Right lobe of liver (tissue), 6 donors: Measurements from ENCODE around the gene ALOX15. TPM values are rescaled to one million over a fixed set of nuclear protein-coding genes. Genes with fewer than 3 reads are reported as not detected.
A peak's percentile ranks its signal among the peaks of the same experiment; 100 is the strongest.

ENCODE experiments used
- ATAC-seq, 4 donors: fragments of 200-7000 bp; cut with Tn5 transposase; one replicate each; pipeline ENCODE4 v1.9.1; 2020; ENCODE audit warnings: mild to moderate bottlenecking in 4 of 4, moderate library complexity in 4 of 4
- DNase-seq, 3 donors: peaks; one replicate each; pipeline ENCODE4 v3.0.0-alpha.2; 2020
- H3K27ac ChIP-seq, 3 donors: fragments of 200-600 bp; one replicate each; pipeline ENCODE4 v1.8.0; 2022
- H3K27me3 ChIP-seq, 2 donors: fragments of 200-600 bp; one replicate each; pipeline ENCODE4 v1.8.0; 2022
- H3K36me3 ChIP-seq, 4 donors: fragments of 200-600 bp; sonication (generic) in 1 of 4; one replicate each; pipeline versions ENCODE4 v1.5.1 to v1.8.0; 2017 to 2022; ENCODE audit warnings: control low read depth in 1 of 4
- H3K4me1 ChIP-seq, 4 donors: fragments of 200-600 bp; sonication (generic) in 1 of 4; one replicate each; pipeline versions ENCODE4 v1.5.1 to v1.8.0; 2017 to 2022; ENCODE audit warnings: control low read depth in 1 of 4
- H3K4me3 ChIP-seq, 3 donors: fragments of 200-600 bp; one replicate each; pipeline ENCODE4 v1.8.0; 2022
- H3K9me3 ChIP-seq, 4 donors: fragments of 200-600 bp; sonication (generic) in 1 of 4; one replicate each; pipeline versions ENCODE4 v1.5.1 to v1.8.0; 2017 to 2022; ENCODE audit warnings: control low read depth in 1 of 4
- POLR2A ChIP-seq: fragments of 450-650 bp; IDR thresholded peaks from one replicate; pipeline ENCODE4 v1.6.1; 2017; ENCODE audit warnings: antibody characterized with exemption, mild to moderate bottlenecking
- WGBS: methylation state at CpG from one replicate; pipeline ENCODE4 v1.1.6; 2018; ENCODE audit warnings: low coverage, low lambda C conversion rate; ENCODE audit not compliant: insufficient coverage; ENCODE audit errors: missing lambda C conversion rate; 5-methylcytosine and 5-hydroxymethylcytosine counted together
- intact Hi-C, 2 donors: fragments of 100-400 bp; cut with DNase I; formaldehyde crosslinking; loops; one replicate each; pipeline versions ENCODE4 v1.11.2 to v1.14.1; 2022
- total RNA-seq, 6 experiments: library from RNA; depleted of rRNA in 2 of 6; stranded (reverse); fragments of >200 nt in 2 of 6; fragmentation: NEBNext Ultra II Directional in 3 of 6; extraction: Animal tissue kit (Norgen Biotek cat#: 25700) in 3 of 6; gene quantifications; one replicate each; pipeline versions ENCODE4 v1.1.0 to v1.2.4, GENCODE V29; 2016 to 2023
- TF ChIP-seq, protein P1 (sequence below), 4 donors: fragments of 200-600 bp in 3 of 4; fragments of 450-650 bp in 1 of 4; IDR thresholded peaks; one replicate each; pipeline versions ENCODE4 v1.5.1 to v1.8.0; 2016 to 2022; ENCODE audit warnings: antibody characterized with exemption in 4 of 4, mild to moderate bottlenecking in 2 of 4
- donor health status: DM: no; HTN: yes; CAD: no.
- donor health status: DM: no; HTN: no; CAD: no.
- donor health status: DM: no; HTN: no; CAD: no.
- donor health status: DM: no; HTN: yes; CAD: no.
- donor health status: DM: no; HTN: yes; CAD: no.

Gene ALOX15
- total RNA-seq, 6 experiments from 2014 or later = 0.09 to 0.53 (median 0.28) TPM; not detected in 2

DNA sequence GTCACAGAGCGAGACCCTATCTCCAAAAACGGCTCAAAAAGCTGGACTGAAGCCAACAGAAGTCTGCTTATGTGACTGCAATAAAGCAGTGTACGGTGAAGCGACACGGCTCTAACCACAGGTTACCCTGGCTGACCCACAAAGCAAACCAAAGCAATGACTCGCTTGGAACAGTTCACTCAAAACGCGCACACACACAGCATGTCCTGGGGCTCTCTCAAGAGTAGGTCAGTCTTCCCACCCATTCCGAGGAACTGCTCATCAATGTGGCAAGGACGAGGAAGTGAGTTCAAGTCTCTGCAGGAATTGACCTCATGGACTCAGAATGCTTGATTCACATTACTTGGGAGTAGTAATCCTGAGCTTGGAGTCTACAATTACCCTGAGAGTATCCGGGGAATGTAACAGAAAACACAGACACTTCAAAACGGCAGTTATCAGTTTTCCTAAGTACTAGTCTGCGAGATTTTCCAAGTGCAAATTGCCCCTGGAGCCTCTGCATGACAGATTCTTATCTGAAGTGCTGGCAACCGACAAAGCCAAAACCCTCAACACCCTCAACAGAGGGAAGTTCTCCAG is 37.1 kb upstream of the ALOX15 start:
- H3K27me3 ChIP-seq = no peaks in the 10 kb centered on the region
- TF ChIP-seq, protein P1, sequence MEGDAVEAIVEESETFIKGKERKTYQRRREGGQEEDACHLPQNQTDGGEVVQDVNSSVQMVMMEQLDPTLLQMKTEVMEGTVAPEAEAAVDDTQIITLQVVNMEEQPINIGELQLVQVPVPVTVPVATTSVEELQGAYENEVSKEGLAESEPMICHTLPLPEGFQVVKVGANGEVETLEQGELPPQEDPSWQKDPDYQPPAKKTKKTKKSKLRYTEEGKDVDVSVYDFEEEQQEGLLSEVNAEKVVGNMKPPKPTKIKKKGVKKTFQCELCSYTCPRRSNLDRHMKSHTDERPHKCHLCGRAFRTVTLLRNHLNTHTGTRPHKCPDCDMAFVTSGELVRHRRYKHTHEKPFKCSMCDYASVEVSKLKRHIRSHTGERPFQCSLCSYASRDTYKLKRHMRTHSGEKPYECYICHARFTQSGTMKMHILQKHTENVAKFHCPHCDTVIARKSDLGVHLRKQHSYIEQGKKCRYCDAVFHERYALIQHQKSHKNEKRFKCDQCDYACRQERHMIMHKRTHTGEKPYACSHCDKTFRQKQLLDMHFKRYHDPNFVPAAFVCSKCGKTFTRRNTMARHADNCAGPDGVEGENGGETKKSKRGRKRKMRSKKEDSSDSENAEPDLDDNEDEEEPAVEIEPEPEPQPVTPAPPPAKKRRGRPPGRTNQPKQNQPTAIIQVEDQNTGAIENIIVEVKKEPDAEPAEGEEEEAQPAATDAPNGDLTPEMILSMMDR (IDR thresholded peaks at IDR 0.05) = no peak
- no peak for TF ChIP-seq POLR2A
- DNase-seq (no peak), ATAC-seq (peak in 1 of 4 donors; percentile 51)
- peaks cover 0 to 61% (median 22%) of the 10 kb centered on the region in 4 donors for H3K36me3 ChIP-seq
- H3K27ac ChIP-seq = no peak overlapping the region
- no peaks in the 10 kb centered on the region for H3K9me3 ChIP-seq
- intact Hi-C loops = no loop called here
- no peak overlapping the region for H3K4me3 ChIP-seq
- 43% methylated on average over 9 of the region's 14 CpGs for WGBS
- H3K4me1 ChIP-seq = no peaks in the 10 kb centered on the region

DNA sequence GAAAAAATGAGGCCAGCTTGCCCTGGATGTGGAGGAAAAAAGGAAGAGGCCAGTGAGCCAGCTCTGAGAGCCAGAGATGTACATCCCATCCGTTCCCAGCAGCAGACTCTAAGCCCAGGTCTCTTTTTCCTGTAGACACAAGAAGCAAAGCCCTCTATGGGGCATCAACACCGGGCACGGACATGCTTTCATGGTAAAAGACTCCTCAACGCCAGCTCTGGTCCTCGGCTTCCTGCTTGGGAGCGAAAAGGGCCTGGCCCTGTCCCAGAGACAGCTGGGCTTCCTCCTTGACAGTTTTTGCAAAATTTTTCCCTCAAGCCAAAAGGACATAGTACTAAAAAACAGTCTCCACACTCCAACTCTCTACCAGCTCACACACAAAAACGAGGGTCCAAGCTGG is 35.3 kb upstream of the ALOX15 start:
- Histone ChIP-seq H3K36me3 (peaks cover 0 to 64% (median 20%) of the 10 kb centered on the region in 4 donors), H3K9me3 (no peaks in the 10 kb centered on the region), H3K27me3 (no peaks in the 10 kb centered on the region), H3K4me1 (no peaks in the 10 kb centered on the region), H3K27ac (no peak overlapping the region), H3K4me3 (no peak overlapping the region)
- WGBS = 87% methylated on average over 5 of the region's 7 CpGs
- intact Hi-C loops = no loop called here
- no peak for TF ChIP-seq POLR2A
- TF ChIP-seq, protein P1 (IDR thresholded peaks at IDR 0.05) = no peak
- ATAC-seq (no peak), DNase-seq (no peak)

DNA sequence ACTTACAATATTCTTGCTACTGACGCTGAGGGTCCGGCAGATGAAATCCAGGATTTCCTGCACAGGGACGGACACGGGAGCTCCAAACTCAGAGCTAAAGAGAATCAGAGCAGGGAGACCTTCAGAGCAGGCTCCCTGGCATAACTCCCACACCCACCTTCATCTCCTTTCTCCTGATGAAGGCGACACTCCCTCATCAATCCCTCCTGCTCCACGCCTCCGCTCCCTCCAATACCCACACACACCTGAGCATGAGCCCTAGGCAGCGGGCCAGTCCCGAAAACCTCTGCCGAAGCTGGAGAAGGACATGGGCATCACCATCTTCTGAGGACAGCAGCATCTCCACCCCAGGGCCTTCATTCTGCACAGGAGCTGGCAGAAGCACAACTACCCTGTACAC is 34.3 kb upstream of the ALOX15 start:
- Histone ChIP-seq H3K36me3 (peaks cover 0 to 60% (median 21%) of the 10 kb centered on the region in 4 donors), H3K4me1 (no peaks in the 10 kb centered on the region), H3K9me3 (no peaks in the 10 kb centered on the region), H3K4me3 (no peak overlapping the region), H3K27me3 (no peaks in the 10 kb centered on the region), H3K27ac (no peak overlapping the region)
- TF ChIP-seq, protein P1 (IDR thresholded peaks at IDR 0.05) = no peak
- TF ChIP-seq POLR2A = no peak
- ATAC-seq (no peak), DNase-seq (no peak)
- intact Hi-C loops = no loop called here
- WGBS = 100% methylated on average over 2 of the region's 10 CpGs

DNA sequence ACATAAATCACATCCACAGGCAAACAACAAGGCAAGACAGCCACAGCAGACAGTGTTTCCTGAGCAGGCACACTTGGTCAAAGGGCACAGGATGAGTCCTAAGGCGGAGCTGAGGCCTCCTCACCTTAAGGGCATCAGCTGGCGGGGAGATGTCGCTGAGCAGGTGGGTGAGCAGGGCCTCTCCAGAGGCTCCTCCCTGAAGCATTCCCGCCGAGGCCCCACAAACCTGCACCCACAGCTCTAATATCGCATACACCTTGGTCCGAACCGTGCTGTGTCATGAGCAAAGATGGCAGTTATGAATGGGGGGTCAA is 33.2 kb upstream of the ALOX15 start:
- 100% methylated on average over 1 of the region's 8 CpGs for whole genome bisulfite sequencing
- no peak overlapping the region for H3K4me3 ChIP-seq
- no peak for DNase-seq
- H3K27me3 ChIP-seq = no peaks in the 10 kb centered on the region
- ATAC-seq = no peak
- no peaks in the 10 kb centered on the region for H3K9me3 ChIP-seq
- peaks cover 0 to 57% (median 21%) of the 10 kb centered on the region in 4 donors for H3K36me3 ChIP-seq
- no peak overlapping the region for H3K27ac ChIP-seq
- intact Hi-C loops = no loop called here
- TF ChIP-seq, protein P1 (IDR thresholded peaks at IDR 0.05) = no peak
- no peak for TF ChIP-seq POLR2A
- no peaks in the 10 kb centered on the region for H3K4me1 ChIP-seq
